ENCODE measurements around the gene ETV3. TPM values are rescaled to one million over a fixed set of nuclear protein-coding genes. Genes with fewer than 3 reads are reported as not detected.
"Not testable (repeated sequence)": the region's sequence is repeated elsewhere in the genome, so short reads cannot be mapped to it uniquely, and the experiment has no call there.

ETV3 gene
- 10 to 100 TPM; 28.8 to 48.3 (median 32.5) TPM for total RNA-seq

GRCh38 chr1:157138220-157139051 lies at the start of gene ETV3:
ETV3 (minus strand) TSS chr1:157138395; CDS start chr1:157136352, 2,043 bp downstream.
- DNase-seq (ENCODE audit: low spot score) (peak; percentile 77), ATAC-seq (ENCODE audit: low FRiP score) (peak; percentile 92)
- no peak for TF ChIP-seq CTCF (IDR thresholded peaks at IDR 0.05)

DNA sequence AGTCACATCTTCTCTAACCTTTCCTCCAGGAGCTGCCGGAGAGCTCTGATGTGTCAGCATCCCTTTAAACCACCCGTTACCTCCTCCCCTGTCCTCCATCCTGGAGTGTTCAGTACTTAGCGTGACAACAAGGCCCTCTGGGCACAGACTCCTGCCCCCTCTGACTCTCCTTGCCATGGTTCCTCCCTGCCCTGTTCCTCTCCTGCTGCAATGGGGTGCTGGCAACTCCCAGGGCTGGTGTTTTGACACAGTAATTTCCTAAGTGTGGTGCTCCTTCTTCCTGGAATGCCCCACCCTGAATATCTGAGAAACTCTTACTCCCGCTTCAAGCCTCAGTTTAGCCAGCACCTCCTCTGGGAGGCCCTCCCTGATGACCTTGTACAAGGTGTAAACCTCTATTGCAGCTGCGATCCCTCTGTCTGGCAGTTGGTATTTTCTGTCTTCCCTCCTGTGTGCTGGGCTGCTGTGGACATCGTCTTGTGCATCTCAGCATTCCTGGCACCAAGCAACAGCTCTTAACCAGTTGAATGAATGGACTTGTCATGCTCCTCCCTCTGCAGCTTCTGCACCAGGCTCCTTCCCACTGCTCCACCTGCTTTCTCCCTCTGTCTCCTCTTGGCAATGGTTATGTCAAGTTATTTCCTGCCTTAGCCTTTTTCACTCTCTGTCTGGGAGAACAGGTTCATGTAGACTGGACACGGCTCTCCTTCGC lies 48.2 kb upstream of the ETV3 start:
- no peak for ATAC-seq (ENCODE audit: low FRiP score)
- TF ChIP-seq CTCF (IDR thresholded peaks at IDR 0.05): no peak

DNA sequence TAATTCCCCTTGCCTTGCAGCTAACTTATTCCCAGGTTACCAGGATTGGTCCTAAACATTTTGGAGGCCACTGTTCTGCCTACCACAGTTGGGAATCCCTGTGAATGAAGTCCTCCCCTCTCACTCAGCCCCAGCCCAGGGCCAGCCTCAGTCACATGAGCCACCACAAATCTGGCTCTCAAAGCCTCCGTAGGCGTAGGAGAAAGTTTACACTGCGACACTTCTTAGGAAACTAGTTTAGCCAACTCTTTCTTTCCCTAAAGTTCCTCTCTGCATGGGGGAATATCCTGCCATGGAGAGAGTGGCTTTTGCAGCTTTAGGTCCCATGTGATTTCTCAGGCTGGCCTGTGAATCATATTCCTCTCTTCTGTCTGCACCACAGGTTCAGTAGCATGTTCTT lies 45.7 kb upstream of the ETV3 start:
- no peak for TF ChIP-seq CTCF (IDR thresholded peaks at IDR 0.05)
- no peak for DNase-seq (ENCODE audit: low spot score)
- no peak for ATAC-seq (ENCODE audit: low FRiP score)

More for the DNA sequence above, 48.2 kb upstream of the ETV3 start:
- no peak for DNase-seq (ENCODE audit: low spot score)

- ATAC-seq (ENCODE audit: low FRiP score); DNase-seq (ENCODE audit: low spot score): not testable (repeated sequence)
These were observed 44.2 kb upstream of the ETV3 start for GRCh38 chr1:157182371-157182770.

GRCh38 chr1:157181790-157182189 lies 43.6 kb upstream of the ETV3 start:
- ATAC-seq (ENCODE audit: low FRiP score) (no peak), DNase-seq (ENCODE audit: low spot score) (no peak)
- no peak for TF ChIP-seq CTCF (IDR thresholded peaks at IDR 0.05)

DNA sequence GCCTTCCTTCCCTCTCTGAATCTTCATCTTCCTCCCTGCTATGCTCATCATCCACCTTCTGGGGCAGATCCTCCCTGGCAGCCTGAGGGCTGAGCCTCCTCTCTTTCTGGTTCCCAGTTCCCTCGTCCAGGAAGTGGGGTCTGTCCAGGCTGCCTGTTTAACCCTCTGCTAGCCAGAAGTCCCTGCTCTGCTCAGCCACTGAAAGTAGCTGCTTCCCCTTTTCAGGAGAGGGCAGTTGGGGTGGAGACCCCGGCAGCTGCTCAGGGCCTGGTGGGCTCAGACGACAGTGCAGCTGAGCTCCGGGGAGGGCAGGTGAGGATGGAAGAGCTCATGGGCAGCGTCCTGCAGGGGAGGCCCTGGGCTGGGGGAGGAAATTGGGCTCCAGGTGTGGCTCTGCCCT lies 43.1 kb upstream of the ETV3 start:
- TF ChIP-seq CTCF (IDR thresholded peaks at IDR 0.05): no peak
- DNase-seq (ENCODE audit: low spot score) (no peak), ATAC-seq (ENCODE audit: low FRiP score) (no peak)

GRCh38 chr1:157178490-157178889 lies 40.3 kb upstream of the ETV3 start:
- DNase-seq (ENCODE audit: low spot score) (no peak), ATAC-seq (ENCODE audit: low FRiP score) (no peak)
- no peak for TF ChIP-seq CTCF (IDR thresholded peaks at IDR 0.05)

Measured in omental fat pad (tissue), 4 donors.